Measurements from ENCODE around the gene PHF2.

PHF2 gene

GRCh38 chr9:93713716-93714115, 137.3 kb downstream of the PHF2 start:
- no peak for DNase-seq

DNA sequence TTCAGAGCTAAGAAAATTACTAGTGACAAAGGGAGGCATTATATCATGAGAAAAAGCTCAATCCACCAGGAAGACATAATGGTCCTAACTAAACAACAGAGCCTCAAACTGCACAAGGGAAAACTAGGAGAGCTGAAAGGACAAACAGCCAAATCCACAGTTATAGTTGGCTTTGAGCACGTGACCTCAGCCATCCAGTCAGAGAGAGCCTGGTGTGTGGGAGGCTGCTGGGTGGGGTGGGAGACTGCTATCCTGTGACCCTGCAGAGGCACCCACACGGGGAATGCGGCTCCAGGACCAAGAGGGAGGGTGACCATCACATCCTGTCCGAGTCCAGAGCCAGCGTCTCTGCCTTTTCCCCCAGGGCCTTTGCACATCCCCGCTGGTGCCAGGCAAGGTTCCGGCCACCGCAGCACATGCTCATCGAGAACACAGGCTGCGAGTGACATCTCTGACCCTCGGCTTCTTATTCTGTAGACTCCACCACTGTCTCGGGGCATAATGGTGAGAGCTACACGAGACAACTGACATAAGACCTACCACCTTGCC, 145.1 kb downstream of the PHF2 start:
- DNase-seq: no peak

GRCh38 chr9:93724852-93725251, 148.5 kb downstream of the PHF2 start:
- DNase-seq: no peak

DNA sequence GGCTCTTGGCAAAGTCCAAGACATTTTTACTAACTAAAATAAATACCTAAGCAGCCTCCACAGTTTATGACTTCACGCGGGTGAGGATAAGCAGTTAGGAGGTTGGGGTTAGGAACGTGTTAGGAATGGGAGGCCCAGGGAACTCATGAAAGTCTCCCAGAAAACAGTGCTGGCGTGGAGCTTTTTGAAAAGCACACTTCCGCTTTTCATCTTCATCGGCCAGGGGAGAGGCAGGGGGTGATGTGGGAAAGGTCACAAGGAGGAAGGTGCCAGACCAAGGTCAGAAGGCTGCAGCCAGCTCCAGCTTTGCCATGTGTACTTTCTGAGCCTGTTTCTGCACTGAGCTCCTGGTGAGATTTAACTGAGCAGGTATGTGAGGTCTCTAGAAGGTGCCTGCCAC, 149.0 kb downstream of the PHF2 start:
- DNase-seq: no peak

GRCh38 chr9:93726147-93726546, 149.8 kb downstream of the PHF2 start:
- DNase-seq: no peak
